Karpas-422 (cell line): ENCODE results near the gene GRAMD2A. TPM values are rescaled to one million over a fixed set of nuclear protein-coding genes. Genes with fewer than 3 reads are reported as not detected.

Source experiments
- DNase-seq: peaks from one replicate; pipeline ENCODE4 v3.0.0-alpha.2; 2015
- H2AFZ ChIP-seq: fragments of 200-600 bp; sonication (generic); 2 replicates; pipeline ENCODE4 v1.6.1; 2014; ENCODE audit warnings: antibody characterized with exemption, low read length, mixed read lengths
- H3K27ac ChIP-seq: fragments of 200-600 bp; sonication (generic); 2 replicates; pipeline ENCODE4 v1.5.1; 2014; ENCODE audit warnings: mild to moderate bottlenecking, low read length, moderate library complexity
- H3K27me3 ChIP-seq: fragments of 200-600 bp; sonication (generic); 2 replicates; pipeline ENCODE4 v1.6.1; 2014; ENCODE audit warnings: low read length, mixed read lengths
- H3K36me3 ChIP-seq: fragments of 200-600 bp; sonication (generic); 2 replicates; pipeline ENCODE4 v1.6.1; 2014; ENCODE audit warnings: low read length, mixed read lengths; ENCODE audit not compliant: insufficient read depth
- H3K4me1 ChIP-seq: fragments of 200-600 bp; sonication (generic); 2 replicates; pipeline ENCODE4 v1.6.1; 2014; ENCODE audit warnings: mild to moderate bottlenecking, low read length, mixed read lengths
- H3K4me2 ChIP-seq: fragments of 200-600 bp; sonication (generic); 2 replicates; pipeline ENCODE4 v1.6.1; 2014; ENCODE audit warnings: low read length, low read depth, mild to moderate bottlenecking; ENCODE audit not compliant: poor library complexity, severe bottlenecking
- H3K4me3 ChIP-seq: fragments of 200-600 bp; sonication (generic); 2 replicates; pipeline ENCODE4 v1.5.1; 2014; ENCODE audit warnings: mild to moderate bottlenecking, antibody characterized with exemption, low read length, mixed read lengths
- H3K79me2 ChIP-seq: fragments of 200-600 bp; sonication (generic); 2 replicates; pipeline ENCODE4 v1.6.1; 2014; ENCODE audit warnings: mild to moderate bottlenecking, low read length, mixed read lengths
- H3K9ac ChIP-seq: fragments of 200-600 bp; sonication (generic); 2 replicates; pipeline ENCODE4 v1.6.0; 2014; ENCODE audit warnings: low read length
- H3K9me2 ChIP-seq: fragments of 200-600 bp; sonication (generic), shearing (Covaris generic); replicated peaks from 2 replicates; pipeline ENCODE4 v1.6.0; 2014; ENCODE audit warnings: mild to moderate bottlenecking, low read length, moderate library complexity; ENCODE audit not compliant: insufficient read depth
- H3K9me3 ChIP-seq: fragments of 300-700, 200-600 bp; sonication (generic); 2 replicates; pipeline ENCODE4 v1.6.1; 2014; ENCODE audit warnings: low read length, mixed read lengths
- H4K20me1 ChIP-seq: fragments of 200-600 bp; sonication (generic); 2 replicates; pipeline ENCODE4 v1.6.1; 2014; ENCODE audit warnings: mild to moderate bottlenecking, antibody characterized with exemption, low read length, low read depth; ENCODE audit not compliant: insufficient read depth
- total RNA-seq: library from RNA; depleted of rRNA; stranded (reverse); fragments of >200 nt; shearing (Covaris generic); gene quantifications from 2 replicates; pipeline ENCODE4 v1.2.3, GENCODE V29; 2014; ENCODE audit warnings: low replicate concordance; rRNA removed

The GRAMD2A gene
- not detected in 2 replicates for total RNA-seq

- no peak within 1 kb of the TSS for H3K4me3 ChIP-seq
- no peaks in the 10 kb centered on the region for H3K9me3 ChIP-seq
- no peak within 1 kb of the TSS for H3K27ac ChIP-seq
- H3K4me1 ChIP-seq = 0 out of 2 replicates have a peak, but pooled peaks cover 2% of the 10 kb centered on the region
- H3K9ac ChIP-seq = no peak within 1 kb of the TSS
- no peak for DNase-seq
- peaks cover 28% of the 10 kb centered on the region for H4K20me1 ChIP-seq
- H3K36me3 ChIP-seq = peaks cover 41% of the 10 kb centered on the region
- H3K9me2 ChIP-seq = no peaks in the 10 kb centered on the region
- no peak within 1 kb of the TSS for H3K4me2 ChIP-seq
- H2AFZ ChIP-seq = no peak within 1 kb of the TSS
- no peaks in the 10 kb centered on the region for H3K27me3 ChIP-seq
- H3K79me2 ChIP-seq = no peaks in the 10 kb centered on the region
These were observed at the start of gene GRAMD2A for GRCh38 chr15:72197460-72198355. Gene GRAMD2A (minus strand): TSS chr15:72197787.

GRCh38 chr15:72242775-72243370, 45.3 kb upstream of the GRAMD2A start:
- no peak overlapping the region for H3K27ac ChIP-seq
- H3K9ac ChIP-seq = no peak overlapping the region
- no peak overlapping the region for H3K4me2 ChIP-seq
- DNase-seq = no peak
- H3K27me3 ChIP-seq = no peaks in the 10 kb centered on the region
- H3K79me2 ChIP-seq = no peaks in the 10 kb centered on the region
- no peaks in the 10 kb centered on the region for H3K4me1 ChIP-seq
- H3K36me3 ChIP-seq = peaks cover 21% of the 10 kb centered on the region; the same call in 1 of the 2 replicates
- H2AFZ ChIP-seq = no peak overlapping the region
- no peaks in the 10 kb centered on the region for H3K9me3 ChIP-seq
- H4K20me1 ChIP-seq = no peaks in the 10 kb centered on the region
- no peak overlapping the region for H3K4me3 ChIP-seq
- no peaks in the 10 kb centered on the region for H3K9me2 ChIP-seq

- H3K27me3 ChIP-seq = no peaks in the 10 kb centered on the region
- no peaks in the 10 kb centered on the region for H4K20me1 ChIP-seq
- H3K9me2 ChIP-seq = no peaks in the 10 kb centered on the region
- no peaks in the 10 kb centered on the region for H3K4me1 ChIP-seq
- H3K4me3 ChIP-seq = no peak overlapping the region
- H3K9ac ChIP-seq = no peak overlapping the region
- no peaks in the 10 kb centered on the region for H3K9me3 ChIP-seq
- no peak overlapping the region for H2AFZ ChIP-seq
- H3K4me2 ChIP-seq = no peak overlapping the region
- H3K79me2 ChIP-seq = no peaks in the 10 kb centered on the region
- no peak overlapping the region for H3K27ac ChIP-seq
- no peak for DNase-seq
- peaks cover 21% of the 10 kb centered on the region; the same call in 1 of the 2 replicates for H3K36me3 ChIP-seq
These were observed 42.1 kb upstream of the GRAMD2A start for GRCh38 chr15:72239652-72240051.

GRCh38 chr15:72238586-72238985, 41.0 kb upstream of the GRAMD2A start:
- Histone ChIP-seq H3K79me2 (no peaks in the 10 kb centered on the region), H3K9me3 (no peaks in the 10 kb centered on the region), H3K9me2 (no peaks in the 10 kb centered on the region), H2AFZ (no peak overlapping the region), H3K9ac (no peak overlapping the region), H3K27ac (no peak overlapping the region), H4K20me1 (no peaks in the 10 kb centered on the region), H3K4me1 (no peaks in the 10 kb centered on the region), H3K36me3 (peaks cover 11% of the 10 kb centered on the region; the same call in 1 of the 2 replicates), H3K4me3 (no peak overlapping the region), H3K27me3 (no peaks in the 10 kb centered on the region), H3K4me2 (no peak overlapping the region)
- no peak for DNase-seq

GRCh38 chr15:72237853-72238224, 40.3 kb upstream of the GRAMD2A start:
- Histone ChIP-seq H3K9me2 (no peaks in the 10 kb centered on the region), H2AFZ (no peak overlapping the region), H3K79me2 (no peaks in the 10 kb centered on the region), H3K4me2 (no peak overlapping the region), H3K4me3 (no peak overlapping the region), H3K9me3 (no peaks in the 10 kb centered on the region), H4K20me1 (no peaks in the 10 kb centered on the region), H3K27ac (no peak overlapping the region), H3K4me1 (no peaks in the 10 kb centered on the region), H3K27me3 (no peaks in the 10 kb centered on the region), H3K36me3 (peaks cover 11% of the 10 kb centered on the region; the same call in 1 of the 2 replicates), H3K9ac (no peak overlapping the region)
- no peak for DNase-seq

- Histone ChIP-seq H3K9me3 (no peaks in the 10 kb centered on the region), H3K27me3 (no peaks in the 10 kb centered on the region), H3K9ac (no peak overlapping the region), H3K79me2 (no peaks in the 10 kb centered on the region), H2AFZ (no peak overlapping the region), H3K4me3 (no peak overlapping the region), H4K20me1 (no peaks in the 10 kb centered on the region), H3K4me1 (peaks cover 3% of the 10 kb centered on the region), H3K4me2 (no peak overlapping the region), H3K27ac (no peak overlapping the region), H3K36me3 (peaks cover 5% of the 10 kb centered on the region; the same call in 1 of the 2 replicates), H3K9me2 (no peaks in the 10 kb centered on the region)
- no peak for DNase-seq
These were observed 39.7 kb upstream of the GRAMD2A start for GRCh38 chr15:72237029-72237852.

- Histone ChIP-seq H3K9ac (no peak overlapping the region), H3K4me2 (no peak overlapping the region), H4K20me1 (no peaks in the 10 kb centered on the region), H3K36me3 (peaks cover 5% of the 10 kb centered on the region; the same call in 1 of the 2 replicates), H2AFZ (no peak overlapping the region), H3K27me3 (no peaks in the 10 kb centered on the region), H3K79me2 (no peaks in the 10 kb centered on the region), H3K27ac (no peak overlapping the region), H3K9me2 (no peaks in the 10 kb centered on the region), H3K4me1 (peaks cover 11% of the 10 kb centered on the region), H3K9me3 (no peaks in the 10 kb centered on the region), H3K4me3 (no peak overlapping the region)
- DNase-seq = no peak
These were observed 38.9 kb upstream of the GRAMD2A start for GRCh38 chr15:72236381-72237003.
